Activated gamma-delta T cell treated with Interleukin-2 at 50 U/mL for 16 hours (primary cell): ENCODE results near the gene CCDC122.

Source experiments
- DNase-seq: peaks from one replicate; pipeline ENCODE4 v3.0.0-alpha.2; 2020

The CCDC122 gene

DNA sequence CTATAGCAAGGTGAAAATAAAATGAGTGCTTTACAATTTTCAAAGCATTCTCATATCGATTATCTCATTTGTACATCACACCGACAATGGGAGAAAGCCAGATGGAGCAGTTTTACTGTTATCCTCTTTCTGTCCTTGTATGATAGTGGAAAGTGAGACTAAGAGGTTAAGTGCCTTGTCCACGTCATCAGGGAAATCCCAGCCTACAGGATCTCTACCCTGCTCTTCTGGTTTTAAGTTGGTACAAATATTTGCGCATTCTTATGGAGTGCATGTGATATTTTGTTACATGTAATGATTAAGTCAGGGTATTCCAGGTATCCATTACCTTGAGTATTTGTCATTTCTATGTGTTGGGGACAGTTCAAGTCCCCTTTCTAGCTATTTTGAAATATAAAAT is 80.3 kb downstream of the CCDC122 start:
- DNase-seq: no peak

DNA sequence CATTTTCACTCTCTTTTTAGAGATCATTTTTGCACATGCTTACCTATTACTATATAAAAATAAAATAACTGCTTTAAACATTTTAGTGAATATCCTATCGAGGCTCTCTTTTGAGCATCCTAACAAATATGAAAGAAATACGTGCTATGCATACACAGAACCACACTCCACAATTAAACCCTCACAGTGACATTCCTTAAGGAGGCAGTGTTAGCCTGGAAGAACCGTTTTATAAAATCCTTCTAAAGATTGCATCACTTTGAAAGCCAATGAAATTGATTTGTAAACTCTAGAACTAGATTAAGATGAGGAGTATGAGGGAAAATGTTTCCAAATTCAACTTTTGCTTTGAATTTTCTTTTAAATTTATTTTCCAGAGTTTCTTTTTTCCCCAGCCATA is 81.7 kb downstream of the CCDC122 start:
- no peak for DNase-seq

DNA sequence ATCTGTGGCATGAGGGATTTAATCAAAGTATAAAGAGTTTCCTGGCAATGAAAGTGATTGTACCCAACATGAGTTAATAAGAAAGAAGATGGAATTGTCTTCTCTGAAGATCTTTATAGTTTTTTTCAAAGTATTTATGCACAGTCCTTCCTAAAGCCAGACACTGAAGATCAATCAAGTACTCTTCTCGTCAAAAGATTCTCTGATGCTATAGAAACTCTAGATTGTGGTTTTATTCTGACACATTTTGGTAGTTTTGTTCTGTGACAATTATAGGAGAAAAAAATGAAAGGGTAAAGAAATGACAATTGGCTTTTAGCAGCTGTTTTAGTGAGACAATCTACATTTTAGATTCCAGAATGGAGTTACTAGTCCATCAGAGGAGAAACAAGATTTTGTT is 82.4 kb downstream of the CCDC122 start:
- no peak for DNase-seq

DNA sequence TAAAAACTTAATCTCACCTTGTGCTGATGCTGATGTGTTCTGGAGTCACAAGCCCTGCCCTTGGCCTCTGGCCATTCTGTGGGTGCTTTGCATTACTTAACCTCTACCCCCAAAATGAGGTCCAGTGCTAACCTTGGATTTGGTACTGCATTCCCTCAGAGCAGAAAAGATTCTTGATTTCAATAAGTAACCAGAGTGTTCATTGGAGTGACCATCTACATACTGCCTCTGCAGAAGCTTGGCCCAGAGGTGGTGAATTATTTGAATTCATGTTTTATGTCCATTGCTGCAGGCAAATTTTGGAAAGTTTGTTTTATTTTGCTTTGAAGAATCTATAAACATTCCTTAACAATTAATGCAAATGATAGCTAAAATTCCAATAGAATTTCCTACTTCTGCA is 85.1 kb downstream of the CCDC122 start:
- no peak for DNase-seq

DNA sequence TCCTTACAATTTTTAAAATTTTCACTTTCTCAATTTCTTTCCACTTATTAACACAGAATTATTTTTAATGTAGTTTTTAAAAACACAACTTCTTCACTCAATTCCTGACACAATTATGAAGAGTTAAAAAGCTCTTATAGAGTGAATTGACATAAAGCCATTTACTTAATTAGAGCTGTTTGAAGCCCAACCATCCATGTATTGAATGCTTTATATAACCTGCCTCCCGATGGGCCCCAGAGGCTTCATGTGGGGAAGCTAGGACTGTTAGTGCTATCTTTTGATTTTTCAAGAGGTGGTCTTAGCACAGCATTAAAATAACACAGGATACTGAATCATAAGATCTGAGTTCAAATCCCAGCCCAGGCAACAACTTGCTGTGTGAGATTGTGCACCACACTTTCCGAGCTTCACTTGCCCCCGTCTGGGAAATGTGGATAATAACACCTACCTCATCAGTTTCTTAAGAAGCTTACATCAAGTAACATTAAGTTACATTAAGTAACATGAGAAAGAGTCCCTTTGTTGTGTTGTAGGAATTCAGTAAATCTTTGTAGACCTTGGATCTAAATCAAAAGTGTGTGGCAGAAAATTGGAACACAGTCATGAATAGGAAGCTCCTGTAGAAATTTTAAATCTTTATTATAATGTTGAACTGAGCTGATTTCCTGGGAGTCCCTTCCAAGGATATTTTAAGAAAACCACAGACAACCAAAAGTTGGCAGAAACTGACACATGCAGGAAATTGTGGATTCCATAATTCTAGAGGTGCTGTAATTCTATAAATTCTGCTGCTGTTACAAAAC is 87.3 kb downstream of the CCDC122 start:
- no peak for DNase-seq

DNA sequence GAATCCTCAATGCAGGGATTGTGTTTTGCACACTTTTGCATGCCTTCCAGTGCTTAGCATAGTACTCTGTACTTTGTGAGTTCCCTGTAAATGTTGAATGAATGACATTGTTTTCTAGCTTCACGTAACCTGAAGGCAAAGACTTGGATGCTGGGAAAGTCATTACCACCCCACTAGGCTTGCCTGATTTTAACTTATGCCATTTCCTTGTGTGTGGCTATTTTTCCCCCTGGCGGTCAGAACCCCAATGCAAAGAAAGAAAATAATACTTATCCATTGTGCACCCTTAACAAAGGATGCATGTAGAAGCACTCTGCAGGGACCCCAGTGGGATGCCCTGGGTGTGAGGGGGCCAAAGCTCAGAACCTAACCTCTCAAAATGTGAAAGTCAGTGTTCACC is 91.5 kb downstream of the CCDC122 start:
- DNase-seq: no peak

DNA sequence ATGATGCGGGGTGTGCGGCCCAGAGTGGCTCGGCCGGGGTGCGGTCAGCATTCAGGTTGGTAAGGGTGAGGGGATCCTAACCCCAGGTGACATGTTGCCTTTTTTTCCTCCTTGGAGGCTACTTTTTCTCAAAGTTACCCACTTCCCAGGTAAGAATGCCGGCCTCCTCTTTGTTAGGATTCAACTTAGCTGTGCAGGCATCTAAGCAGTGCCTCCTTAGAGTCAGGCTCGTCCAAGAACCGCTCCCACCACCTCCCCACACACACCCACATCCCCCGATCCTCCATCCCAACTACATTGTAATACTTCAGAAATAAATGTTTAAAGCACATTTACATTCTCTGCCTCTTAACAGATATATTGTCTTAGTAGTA is 92.0 kb downstream of the CCDC122 start:
- DNase-seq: no peak

DNA sequence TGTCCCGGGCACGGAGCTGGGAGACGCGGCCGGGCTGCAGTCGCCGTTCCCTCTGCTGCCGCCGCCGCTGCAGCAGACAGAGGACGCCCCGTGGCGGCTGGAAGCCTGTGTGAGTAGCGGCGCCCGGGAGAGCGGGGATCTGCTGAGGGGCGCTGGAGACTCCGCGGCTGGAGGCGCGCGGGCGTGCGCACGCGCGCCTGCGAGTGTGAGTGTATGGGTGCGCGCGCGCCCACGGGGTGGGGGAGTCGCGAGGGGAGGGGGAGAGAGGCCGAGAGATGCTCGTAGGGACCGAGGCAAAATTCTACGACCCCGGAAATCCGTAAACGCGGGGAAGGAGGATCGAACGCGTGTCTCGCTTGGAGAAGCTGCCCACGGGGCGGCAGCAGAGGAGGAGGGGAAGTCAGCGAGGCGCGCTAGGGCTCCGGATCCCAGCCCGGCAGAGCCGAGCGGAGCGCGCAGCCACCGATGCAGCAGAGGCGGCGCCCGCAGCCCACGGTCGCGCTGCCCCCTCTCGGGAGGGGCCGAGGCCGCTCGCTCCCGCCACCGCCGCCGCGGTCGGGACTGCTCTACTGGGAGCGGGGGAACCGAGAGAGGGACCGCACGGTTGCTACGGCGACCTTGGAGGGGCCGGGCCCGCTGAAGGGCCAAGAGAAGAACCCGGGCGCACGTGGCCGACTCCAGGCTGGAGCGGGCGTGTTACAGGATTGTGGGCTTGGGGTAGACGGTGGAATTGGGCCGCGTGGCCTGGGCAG is 92.6 kb downstream of the CCDC122 start, which contains the start of gene ENOX1:
Gene ENOX1, minus strand, starts transcription at position 207 of the 752 bp plus-strand sequence.
- DNase-seq: no peak

DNA sequence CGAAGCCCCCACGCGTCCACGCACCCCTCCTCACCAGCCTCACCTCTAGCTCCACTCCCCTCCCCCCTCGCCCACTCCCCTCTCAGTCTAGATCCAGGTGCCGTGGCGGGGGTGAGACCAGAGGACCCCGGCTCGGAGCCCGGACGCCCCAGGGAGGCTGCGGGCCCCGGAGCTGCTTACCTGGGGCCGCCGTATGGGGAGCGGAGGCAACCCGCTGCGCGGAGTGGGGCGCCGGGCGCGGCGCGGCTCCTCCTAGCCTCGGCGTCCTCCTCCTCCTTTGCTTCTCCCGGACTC is 93.1 kb downstream of the CCDC122 start:
- DNase-seq: no peak
